ENCODE measurements around the gene HMGCR.

The HMGCR gene

DNA sequence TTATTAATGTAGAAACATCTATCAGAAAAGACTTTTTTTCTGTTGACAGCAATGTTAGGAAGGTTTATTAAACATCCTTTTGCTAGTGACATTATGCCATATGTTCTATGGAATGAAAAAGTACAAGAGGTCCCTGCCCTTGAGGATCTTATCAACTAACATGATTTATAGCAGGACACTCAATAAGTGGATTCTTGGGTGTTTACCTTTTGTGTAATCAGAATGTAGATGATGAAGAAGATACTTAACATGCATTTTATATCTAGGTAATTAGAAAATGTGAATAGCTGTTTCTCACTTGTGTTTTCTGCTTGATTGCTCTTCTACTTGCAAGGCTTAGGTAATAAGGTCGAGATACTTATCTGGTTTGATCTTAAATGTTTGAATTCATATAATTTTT is 4.9 kb downstream of the HMGCR start:
- DNase-seq: no peak

DNA sequence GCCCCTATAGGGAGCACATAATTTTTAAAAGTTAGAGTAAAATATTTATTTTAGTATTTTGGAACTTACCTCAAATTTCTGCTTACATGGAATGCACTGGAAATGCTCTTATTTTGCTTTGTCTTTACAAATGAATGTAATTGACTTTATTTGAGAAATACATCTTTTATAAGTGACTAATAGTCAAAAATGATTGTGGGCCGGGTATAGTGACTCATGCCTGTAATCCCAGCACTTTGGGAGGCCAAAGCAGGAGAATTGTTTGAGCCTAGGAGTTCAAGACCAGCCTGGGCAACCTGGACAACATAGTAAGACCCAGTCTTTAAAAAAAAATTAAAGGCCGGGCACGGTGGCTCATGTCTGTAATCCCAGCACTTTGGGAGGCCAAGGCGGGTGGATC is 5.8 kb downstream of the HMGCR start:
- DNase-seq: no peak

DNA sequence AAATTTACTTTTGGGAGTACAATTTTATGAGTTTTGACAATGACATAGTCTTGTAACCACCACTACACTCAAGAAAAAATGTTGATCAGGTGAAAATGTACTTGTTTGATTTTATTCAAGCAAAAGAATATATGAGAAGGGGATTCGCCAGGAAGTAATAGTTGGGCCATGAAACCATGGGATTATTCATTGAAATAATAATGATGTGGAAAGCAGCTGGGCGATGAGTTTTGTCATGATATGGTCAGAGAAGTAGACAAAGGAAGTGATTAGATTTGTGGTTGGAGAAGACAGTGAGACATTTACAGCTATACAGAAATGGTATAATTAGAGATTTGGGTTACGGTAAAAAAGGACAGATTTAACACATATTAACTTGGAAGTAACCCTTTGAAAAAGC is 11.2 kb downstream of the HMGCR start:
- DNase-seq: no peak

DNA sequence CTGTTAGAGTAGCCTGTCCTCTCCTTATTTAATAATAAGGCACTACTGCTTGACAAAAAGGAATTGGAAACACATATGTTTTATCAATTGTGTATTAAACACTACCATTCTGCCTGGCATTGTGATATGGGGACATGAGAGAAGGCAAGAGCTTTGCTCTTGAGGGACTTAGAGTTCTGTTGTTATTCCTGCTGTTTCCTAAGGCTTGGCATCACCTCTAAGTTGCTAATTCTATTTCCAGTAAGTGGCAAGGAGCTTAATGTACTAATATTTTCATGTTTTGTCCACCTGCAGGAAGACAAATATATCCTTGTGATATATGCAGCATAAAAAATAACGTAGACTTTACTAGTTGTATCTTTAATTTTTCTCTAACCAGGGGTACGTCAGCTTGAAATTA is 12.6 kb downstream of the HMGCR start:
- no peak for DNase-seq

DNA sequence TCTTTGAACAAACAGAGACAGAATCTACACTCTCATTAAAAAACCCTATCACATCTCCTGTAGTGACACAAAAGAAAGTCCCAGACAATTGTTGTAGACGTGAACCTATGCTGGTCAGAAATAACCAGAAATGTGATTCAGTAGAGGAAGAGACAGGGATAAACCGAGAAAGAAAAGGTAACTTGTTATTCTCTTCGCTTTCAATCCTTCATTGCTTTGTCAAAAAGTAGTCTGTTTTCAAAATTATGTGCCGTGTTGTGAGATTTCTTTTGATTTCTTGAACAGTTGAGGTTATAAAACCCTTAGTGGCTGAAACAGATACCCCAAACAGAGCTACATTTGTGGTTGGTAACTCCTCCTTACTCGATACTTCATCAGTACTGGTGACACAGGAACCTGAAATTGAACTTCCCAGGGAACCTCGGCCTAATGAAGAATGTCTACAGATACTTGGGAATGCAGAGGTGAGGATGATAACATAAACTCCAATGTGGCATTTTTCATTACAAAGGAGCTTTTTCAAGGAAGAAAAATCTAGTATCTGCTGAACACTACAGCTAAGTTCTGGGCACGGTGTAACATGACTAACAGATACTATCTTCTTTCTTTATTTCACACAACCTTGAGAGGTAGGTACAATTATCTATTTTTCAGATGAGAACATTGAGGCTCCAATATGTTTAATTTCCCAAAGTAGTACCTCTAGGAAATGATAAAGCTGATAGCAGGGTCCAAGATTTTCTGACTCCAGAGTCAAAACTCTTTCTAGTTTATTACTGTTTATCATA is 14.3 kb downstream of the HMGCR start:
- DNase-seq: no peak

DNA sequence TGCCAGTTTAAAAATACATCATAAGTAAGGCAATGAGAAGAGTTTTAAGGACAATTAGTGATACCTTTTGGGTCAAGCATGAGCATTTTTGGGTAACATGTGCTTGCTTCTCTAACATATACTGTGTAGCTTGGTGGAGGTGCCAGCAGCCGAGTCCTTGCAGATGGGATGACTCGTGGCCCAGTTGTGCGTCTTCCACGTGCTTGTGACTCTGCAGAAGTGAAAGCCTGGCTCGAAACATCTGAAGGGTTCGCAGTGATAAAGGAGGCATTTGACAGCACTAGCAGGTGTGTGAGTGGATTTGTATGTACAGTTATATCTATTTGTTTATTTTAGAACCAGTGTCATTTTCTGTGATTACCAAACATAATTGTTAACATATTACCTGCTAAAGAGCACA is 18.2 kb downstream of the HMGCR start:
- DNase-seq: no peak

DNA sequence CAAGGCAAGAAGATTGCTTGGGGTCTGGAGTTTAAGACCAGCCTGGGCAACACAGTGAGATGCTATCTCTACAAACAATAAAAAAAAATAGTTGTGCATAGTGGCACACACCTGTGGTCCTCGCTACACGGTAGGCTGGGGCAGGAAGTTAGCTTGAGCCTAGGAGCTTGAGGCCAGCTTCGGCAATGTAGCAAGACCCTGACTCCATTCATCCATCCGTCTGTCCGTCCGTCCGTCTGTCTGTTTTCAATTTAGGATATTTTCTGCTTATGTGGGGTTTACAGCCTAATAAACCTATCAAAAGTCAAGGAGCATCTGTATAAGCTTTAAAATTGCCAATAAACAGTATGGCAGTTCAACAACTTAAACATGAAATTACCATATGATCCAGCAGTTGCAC is 19.7 kb downstream of the HMGCR start:
- DNase-seq: no peak

DNA sequence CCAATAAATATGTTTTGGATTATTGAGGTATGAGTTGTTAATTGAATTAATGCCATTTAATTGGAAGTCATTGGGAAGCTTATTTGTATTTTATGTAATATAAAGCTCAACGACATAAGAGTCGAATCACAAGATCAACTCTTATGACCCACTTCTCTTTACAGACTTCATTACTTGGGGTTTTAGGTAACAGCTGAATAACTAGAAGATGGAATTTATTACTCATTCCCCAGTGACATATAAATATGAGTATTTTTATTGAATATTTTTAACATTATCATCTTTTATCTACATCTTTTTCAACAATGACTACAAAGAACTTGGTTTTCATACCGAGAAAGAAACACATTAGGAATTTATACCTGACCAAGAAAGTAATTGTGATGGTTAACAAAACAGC is 21.1 kb downstream of the HMGCR start:
- no peak for DNase-seq

DNA sequence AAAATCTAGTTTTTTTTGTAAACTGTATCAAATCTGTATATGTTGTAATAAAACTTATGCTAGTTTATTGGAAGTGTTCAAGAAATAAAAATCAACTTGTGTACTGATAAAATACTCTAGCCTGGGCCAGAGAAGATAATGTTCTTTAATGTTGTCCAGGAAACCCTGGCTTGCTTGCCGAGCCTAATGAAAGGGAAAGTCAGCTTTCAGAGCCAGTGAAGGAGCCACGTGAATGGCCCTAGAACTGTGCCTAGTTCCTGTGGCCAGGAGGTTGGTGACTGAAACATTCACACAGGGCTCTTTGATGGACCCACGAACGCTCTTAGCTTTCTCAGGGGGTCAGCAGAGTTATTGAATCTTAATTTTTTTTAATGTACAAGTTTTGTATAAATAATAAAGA is 24.3 kb downstream of the HMGCR start:
- no peak for DNase-seq

DNA sequence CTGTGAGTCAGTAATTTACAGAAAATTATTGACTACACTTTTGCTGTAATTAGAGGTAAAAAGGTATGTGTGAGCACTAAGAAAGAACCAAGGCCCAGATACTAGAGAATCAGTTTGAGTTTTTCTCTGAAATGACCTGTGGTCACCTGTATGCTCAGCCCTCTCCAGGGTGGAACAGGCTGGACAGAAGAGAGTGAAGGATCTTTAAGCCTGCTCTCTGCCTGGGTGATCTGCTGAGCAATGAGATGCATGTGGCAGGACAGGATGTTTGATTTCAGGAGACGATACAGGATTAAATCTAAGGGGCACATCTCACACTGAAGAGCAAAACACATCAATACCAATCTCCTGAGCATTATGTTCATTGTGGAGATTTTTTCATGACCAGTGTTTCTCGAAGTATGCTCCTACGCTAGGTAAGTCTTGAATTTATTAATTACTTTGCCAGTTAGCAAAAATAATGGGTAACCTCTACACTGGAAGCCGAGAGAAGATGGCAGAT is 25.5 kb downstream of the HMGCR start:
- DNase-seq: no peak

DNA sequence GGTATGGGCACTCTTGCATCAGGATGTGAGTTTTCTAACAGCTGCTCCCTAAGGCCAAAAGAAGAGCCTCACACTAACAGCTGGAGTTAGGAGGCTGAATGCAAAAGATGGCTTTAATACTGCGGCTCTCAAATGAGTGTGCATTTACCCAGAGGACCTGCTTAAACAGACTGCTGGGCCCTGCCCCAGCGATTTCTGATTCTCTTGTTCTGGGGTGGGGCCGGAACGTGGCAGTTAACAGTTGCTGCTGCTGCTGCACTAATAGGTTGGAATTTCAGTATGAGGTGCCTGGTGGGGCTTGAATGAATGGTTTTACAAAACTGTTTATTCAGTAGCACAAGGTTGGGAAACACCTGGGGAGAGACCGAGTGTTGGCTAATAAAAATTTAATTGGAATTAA is 26.1 kb downstream of the HMGCR start:
- DNase-seq: no peak

DNA sequence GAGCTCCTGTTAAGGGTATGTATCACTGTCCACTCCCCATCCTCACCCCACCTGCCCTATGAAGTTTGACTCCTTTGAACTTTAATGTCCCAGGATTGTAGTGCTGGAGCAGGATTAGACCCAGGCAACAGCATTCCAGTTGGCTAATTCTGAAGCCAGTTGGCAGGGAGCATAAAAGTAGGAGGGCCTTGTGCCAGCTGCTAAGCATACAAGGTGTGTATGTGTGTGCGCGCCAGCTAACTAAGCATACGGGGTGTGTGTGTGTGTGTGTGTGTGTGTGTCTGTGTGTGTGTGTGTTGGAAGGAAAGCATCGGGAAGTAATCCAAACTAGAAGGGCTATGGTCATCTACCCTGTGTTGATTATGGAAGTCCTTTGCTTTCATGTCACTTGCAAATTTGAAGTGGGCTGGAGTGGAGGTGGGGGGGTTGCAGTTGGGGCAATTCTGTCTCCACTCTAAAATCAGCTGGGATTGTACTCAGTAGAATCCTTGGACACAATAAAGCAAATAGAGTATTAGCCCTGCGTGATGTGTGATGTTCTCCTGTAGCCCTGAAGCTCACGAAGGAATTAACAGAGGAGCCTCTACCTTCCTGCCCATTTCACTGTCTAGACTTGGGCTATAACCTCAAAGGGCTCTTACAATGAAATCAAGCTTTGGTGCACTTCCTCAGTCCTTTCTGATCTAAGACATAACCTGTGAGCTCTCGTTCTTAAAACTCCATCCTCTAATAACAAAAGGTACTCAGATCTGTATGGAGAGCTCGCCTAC is 26.9 kb downstream of the HMGCR start:
- no peak for DNase-seq

DNA sequence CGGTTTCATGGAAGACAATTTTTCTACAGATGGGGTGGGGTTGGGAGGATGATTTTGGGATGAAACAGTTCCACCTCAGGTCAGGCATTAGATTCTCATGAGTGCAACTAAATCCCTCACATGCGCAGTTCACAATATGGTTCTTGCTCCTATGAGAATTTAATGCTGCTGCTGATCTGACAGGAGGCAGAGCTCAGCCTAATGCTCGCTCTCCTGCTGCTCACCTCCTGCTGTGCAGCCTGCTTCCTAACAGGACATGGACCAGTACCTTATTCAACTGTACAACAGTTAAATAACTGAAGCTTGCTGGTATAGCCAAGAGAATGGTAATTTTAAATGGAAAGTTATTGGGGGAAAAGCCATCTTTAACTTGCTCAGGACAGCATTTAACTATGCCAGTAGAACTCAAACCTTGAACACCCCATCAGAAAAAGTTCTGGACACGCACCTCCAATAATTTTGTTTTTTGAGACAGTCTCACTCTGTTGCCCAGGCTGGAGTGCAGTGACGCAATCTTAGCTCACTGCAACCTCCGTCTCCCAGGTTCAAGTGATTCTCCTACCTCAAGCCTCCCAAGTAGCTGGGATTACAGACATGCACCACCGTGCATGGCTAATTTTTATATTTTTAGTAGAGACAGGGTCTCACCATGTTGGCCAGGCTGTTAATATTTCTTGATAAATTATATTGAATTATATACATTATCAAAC is 27.7 kb downstream of the HMGCR start:
- no peak for DNase-seq

DNA sequence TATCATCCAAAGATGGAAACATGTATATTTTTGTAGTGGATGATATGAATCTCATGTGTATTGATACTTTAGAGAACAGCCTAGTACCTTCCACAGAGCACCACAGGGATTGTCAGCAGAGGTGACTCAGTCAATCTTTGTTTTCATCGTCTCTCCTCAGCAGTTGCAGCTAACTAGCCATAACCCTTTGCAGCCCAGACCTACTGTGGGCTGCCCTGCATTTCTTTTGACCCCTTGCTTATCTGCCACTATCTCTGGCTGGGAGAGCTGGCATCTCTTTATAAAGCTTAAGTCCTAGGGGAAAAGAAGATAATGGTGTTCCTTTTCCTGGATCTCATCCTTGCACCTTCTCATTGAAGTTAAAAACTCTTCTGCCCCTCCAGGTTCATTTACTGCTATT is 28.7 kb downstream of the HMGCR start:
- DNase-seq: no peak

DNA sequence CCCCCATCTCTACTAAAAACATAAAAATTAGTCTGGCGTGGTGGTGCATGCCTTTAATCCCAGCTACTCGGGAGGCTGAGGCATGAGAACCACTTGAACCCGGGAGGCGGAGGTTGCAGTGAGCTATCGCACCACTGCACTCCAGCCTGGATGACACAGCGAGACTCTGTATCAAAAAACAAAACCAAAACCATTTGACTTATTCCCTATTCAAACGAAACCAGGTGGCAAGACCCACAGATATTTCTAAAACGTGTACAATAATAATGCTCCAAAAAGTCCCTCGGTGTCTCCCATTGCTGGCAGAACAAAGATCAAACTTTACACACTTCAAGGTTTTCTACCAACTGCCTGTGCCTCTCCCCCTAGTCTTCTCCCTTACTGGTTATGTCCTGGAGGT is 29.8 kb downstream of the HMGCR start:
- DNase-seq: no peak

DNA sequence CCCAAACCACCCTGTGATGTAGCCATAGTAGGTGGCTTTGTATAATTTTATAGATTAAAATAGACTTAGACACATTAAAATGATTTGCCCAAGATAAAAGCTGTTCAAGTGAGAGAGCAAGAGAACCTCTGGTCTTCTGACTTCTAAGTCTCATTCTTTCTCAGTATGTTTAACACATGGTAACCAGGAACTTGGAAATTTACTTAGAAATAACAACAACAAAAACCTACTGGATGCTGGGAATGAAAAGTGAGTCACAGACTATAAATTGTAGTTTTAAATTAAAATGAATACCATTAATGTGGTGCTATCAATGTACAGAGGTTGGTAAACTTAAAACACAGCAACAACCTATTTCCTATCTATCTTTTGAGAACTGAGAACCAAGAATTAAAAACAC is 30.4 kb downstream of the HMGCR start:
- DNase-seq: no peak

DNA sequence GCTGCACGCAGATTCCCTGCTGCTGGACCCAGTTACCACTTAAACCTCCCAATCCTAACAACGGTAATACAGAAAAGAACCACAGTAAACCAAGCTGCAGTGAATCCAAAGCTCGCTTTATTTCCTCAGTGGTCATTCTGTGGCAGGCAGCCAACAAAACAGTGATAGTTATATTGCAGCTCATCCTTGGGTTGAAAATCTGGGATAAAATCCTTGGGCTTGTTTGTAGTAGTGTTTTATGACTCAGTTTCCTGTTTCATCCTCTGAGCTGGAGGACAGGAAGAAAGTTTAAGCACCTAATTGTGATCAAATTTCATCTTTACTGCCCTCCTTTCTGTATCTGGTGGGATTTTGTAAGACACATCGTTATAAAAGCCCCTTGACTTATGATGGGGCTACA is 31.4 kb downstream of the HMGCR start:
- DNase-seq: no peak

DNA sequence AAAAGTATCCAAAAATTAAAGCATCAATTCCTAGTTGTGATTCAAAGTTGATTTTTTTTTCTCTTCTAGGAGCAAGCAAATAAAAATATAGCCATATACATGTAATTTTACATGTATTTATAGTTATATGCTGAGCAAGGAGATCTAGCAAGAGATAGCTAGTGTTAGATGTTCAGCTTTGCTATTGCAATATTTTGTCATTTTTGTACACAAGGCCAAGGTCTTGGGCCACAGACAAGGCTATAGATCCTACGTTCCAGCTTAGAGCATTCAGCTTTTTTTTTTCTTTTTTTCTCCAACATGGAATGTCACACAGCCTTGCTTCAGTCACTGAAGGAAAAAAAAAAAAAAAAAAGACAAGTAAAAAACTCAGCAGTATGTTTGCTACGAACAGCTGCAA is 36.8 kb downstream of the HMGCR start:
- DNase-seq: no peak

DNA sequence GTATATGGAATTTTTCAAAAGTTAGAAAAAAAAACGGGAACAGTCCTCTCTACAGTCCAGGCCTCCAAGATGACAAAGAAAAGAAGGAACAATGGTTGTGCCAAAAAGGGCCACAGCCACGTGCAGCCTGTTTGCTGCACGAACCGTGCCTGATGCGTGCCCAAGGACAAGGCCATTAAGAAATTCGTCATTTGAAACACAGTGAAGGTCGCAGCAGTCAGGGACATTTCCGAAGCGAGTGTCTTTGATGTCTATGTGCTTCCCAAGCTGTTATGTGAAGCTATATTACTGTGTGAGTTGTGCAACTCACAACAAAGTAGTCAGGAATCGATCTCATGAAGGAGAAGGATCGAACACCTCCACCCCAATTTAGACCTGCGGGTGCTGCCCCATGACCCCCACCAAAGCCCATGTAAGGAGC is 37.4 kb downstream of the HMGCR start:
- no peak for DNase-seq

DNA sequence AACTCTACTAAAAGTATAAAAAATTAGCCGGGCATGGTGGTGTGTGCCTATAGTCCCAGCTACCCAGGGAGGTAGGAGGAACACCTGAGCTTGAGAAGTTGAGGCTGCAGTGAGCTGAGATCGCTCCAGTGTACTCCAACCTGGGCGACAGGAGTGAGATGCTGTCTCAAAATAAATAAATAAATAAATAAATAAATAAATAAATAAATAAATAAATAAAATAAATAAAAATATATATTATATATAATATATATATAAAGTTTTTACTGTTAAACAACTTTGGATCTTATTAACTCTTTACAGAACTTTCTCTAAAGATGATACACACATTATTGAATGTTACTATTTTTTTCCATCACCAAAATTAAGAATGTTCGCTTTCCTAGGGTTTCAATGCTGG is 38.4 kb downstream of the HMGCR start:
- DNase-seq: no peak

DNA sequence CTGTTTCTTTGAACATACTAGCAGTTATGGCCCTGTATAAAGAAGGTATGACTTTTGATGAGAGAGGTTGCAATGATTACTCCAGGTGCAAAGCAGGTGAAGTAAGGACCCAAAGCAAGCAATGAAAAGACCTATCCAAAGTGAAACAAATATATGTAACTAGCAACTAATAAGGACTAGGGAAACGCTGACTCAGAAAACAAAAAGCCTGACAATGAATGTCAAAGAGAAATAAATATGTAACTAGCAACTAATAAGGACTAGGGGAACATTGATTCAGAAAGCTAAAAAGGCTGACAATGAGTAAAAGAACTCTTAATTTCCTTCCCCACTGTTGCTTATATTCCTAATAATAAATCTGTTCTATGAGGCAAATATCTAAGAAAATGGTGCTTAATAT is 43.1 kb downstream of the HMGCR start:
- DNase-seq: no peak

DNA sequence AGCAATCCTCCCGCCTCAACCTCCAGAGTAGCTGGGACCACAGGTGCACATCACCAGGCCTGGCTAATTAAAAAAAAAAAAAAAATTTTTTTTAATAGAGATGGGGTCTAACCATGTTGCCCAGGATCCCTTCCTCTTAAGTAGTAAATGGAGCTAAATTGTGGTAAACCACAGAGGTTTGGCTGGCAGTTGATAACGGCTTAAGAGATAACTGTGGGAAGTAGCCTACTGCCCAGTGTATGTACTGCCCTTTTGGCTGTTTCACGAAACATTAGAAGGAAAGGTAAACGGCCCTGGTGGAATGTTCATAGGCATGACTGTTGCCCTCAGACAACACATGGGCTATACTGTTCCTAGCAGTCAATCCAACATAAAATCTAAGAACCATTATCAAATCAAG is 44.4 kb downstream of the HMGCR start:
- DNase-seq: no peak

DNA sequence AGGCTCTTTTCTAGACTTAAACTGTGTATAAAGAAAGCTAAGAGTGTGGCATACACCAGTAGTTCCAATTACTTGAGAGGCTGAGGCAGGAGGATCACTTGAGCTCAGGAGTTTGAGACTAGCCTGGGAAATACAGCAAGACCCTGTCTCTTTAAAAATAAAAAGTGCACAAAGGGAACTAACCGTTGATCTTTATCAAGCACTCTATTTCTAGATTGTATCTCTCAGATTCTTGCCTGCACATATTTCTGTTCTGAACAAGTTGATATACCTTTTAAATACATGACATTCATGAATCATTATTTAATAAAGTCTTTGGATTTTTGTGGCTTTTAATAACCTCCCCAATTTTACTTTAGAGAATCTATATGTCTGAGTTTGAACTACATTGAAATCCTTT is 47.2 kb downstream of the HMGCR start:
- no peak for DNase-seq

DNA sequence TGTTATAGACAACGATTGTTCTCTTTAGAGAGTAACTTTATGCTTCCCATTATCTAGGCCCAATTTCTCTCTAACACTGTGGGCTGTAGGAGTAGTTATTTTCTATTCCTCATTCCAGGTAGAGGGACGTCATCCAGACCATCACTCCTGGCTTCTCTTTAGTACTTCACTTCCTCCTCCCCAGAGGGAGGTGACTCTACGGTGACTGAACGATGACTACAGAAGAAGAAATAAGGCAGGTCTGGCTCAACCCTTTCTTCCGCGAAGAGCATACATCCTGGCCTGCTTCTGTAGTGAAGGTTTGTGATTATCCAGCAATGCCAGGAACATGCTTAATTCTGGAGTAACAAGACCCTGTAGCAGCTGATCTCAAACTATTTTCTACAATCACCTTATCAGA is 50.8 kb downstream of the HMGCR start:
- no peak for DNase-seq

Data from NCI-H526 treated with DMSO at 0.1 percent for 48 hours (cell line).